Measurements from ENCODE around the gene ATP1A1. TPM values are rescaled to one million over a fixed set of nuclear protein-coding genes. Genes with fewer than 3 reads are reported as not detected.

ATP1A1 gene
- total and polyA plus RNA-seq, 8 donors, result 191 to 731 (median 235) TPM

DNA sequence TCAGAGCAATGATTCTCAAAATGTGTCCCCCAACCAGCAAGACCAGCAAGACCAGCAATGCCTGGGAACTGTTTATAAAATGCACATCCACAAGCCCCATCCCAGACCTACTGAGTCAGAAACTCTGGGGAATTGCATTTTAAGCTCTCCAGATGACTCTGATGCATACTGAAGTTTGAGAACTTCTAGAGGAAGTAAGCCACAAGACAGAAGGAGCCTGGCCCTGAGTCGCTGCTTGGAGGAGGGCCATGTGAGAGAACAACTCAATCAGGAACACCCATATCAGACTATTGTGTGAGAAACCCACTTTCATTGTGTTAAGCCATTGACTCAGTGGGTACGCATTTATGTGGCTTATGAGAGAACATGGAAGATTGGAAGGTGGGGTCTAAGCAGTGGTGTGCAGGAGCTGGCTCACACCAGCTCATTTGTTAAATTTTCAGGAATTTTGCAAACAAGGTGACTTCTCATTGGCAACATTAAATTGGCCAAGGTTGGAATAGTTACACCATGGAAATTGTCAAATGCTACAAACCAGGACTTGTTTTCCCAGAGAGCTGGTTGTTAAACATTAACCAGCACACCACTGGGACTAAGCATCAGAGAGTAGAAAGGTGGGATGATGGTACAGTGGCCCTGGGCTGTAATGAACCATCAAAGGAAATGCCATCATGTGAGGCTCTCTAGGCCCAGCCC lies 38.9 kb downstream of the ATP1A1 start:
- H3K27me3 ChIP-seq, result no peaks in the 10 kb centered on the region
- H3K9me3 ChIP-seq, result no peaks in the 10 kb centered on the region
- DNase-seq, result no peak
- no peaks in the 10 kb centered on the region for H3K4me1 ChIP-seq
- no peak overlapping the region for H3K27ac ChIP-seq
- no peak for ATAC-seq
- H3K36me3 ChIP-seq, result peaks cover 0 to 19% of the 10 kb centered on the region in 2 donors
- H3K4me3 ChIP-seq, result no peak overlapping the region
- no peak for TF ChIP-seq CTCF (IDR thresholded peaks at IDR 0.05)
- intact Hi-C loops (cut with DNase I), result no loop called here

- intact Hi-C loops (cut with DNase I), result no loop called here
These were observed 39.4 kb downstream of the ATP1A1 start for GRCh38 chr1:116412480-116412798.

GRCh38 chr1:116412898-116413297 lies 39.9 kb downstream of the ATP1A1 start:
- peak; percentile 68 for ATAC-seq
- Histone ChIP-seq H3K4me3 (no peak overlapping the region), H3K9me3 (no peaks in the 10 kb centered on the region), H3K4me1 (peaks cover 5 to 9% of the 10 kb centered on the region in 2 donors), H3K27me3 (no peaks in the 10 kb centered on the region), H3K27ac (no peak overlapping the region), H3K36me3 (peaks cover 0 to 9% of the 10 kb centered on the region in 2 donors)
- intact Hi-C loops (cut with DNase I), result no loop called here
- DNase-seq, result no peak
- no peak for TF ChIP-seq CTCF (IDR thresholded peaks at IDR 0.05)

More at GRCh38 chr1:116412480-116412798, 39.4 kb downstream of the ATP1A1 start:
- no peak for TF ChIP-seq CTCF (IDR thresholded peaks at IDR 0.05)
- Histone ChIP-seq H3K4me1 (peaks cover under 1 to 5% of the 10 kb centered on the region in 2 donors), H3K36me3 (peaks cover 0 to 14% of the 10 kb centered on the region in 2 donors), H3K4me3 (no peak overlapping the region), H3K27ac (no peak overlapping the region), H3K9me3 (no peaks in the 10 kb centered on the region), H3K27me3 (no peaks in the 10 kb centered on the region)
- DNase-seq, result no peak
- no peak for ATAC-seq

- H3K4me3 ChIP-seq, result no peak overlapping the region
- TF ChIP-seq CTCF (IDR thresholded peaks at IDR 0.05), result no peak
- H3K27me3 ChIP-seq, result no peaks in the 10 kb centered on the region
- no peak overlapping the region for H3K27ac ChIP-seq
- ATAC-seq, result no peak
- intact Hi-C loops (cut with DNase I), result no loop called here
- H3K36me3 ChIP-seq, result peaks cover 0 to 6% of the 10 kb centered on the region in 2 donors
- H3K9me3 ChIP-seq, result no peaks in the 10 kb centered on the region
- no peak for DNase-seq
- peaks cover 6 to 12% of the 10 kb centered on the region in 2 donors for H3K4me1 ChIP-seq
These were observed 40.4 kb downstream of the ATP1A1 start for GRCh38 chr1:116413414-116413813.

DNA sequence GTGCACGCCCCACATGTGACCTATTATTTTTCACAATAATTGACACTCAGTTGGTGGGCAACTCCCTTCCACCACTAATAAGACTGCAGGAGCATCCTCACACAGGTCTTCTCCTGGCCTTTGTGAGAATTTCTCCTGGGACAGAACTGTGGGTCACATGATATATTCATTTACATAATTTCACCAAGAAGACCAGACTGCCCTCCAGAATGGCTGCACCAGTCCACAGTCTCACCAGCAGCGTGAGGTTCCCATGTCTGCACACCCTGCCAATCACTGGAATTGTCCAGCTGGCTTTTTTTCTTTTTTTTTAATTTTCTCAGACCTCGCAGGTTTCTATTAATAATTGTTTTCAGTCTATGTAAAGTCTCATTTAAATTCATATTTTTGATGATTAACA lies 41.3 kb downstream of the ATP1A1 start:
- intact Hi-C loops (cut with DNase I), result no loop called here
- TF ChIP-seq CTCF (IDR thresholded peaks at IDR 0.05), result no peak
- H3K9me3 ChIP-seq, result no peaks in the 10 kb centered on the region
- peaks cover 6 to 15% of the 10 kb centered on the region in 2 donors for H3K4me1 ChIP-seq
- H3K36me3 ChIP-seq, result no peaks in the 10 kb centered on the region
- H3K27ac ChIP-seq, result no peak overlapping the region
- no peaks in the 10 kb centered on the region for H3K27me3 ChIP-seq
- ATAC-seq (no peak), DNase-seq (no peak)
- H3K4me3 ChIP-seq, result no peak overlapping the region
